Coronary artery (tissue), 2 donors: ENCODE data around the gene CAMK1.
A peak's percentile ranks its signal among the peaks of the same experiment; 100 is the strongest.

Experiments used
- DNase-seq: peaks from one replicate; pipeline ENCODE4 v3.0.0-alpha.2; 2017; ENCODE audit warnings: low spot score
- H3K27ac ChIP-seq, 2 donors: fragments of 200-600 bp; sonication (generic); one replicate each; pipeline ENCODE4 v1.5.1; 2016 to 2019
- H3K4me3 ChIP-seq: fragments of 200-600 bp; sonication (generic); 2 replicates; pipeline ENCODE4 v1.5.1; 2016; ENCODE audit warnings: mild to moderate bottlenecking, moderate library complexity
- CTCF ChIP-seq: fragments of 200-600 bp; sonication (generic); IDR thresholded peaks from one replicate; pipeline ENCODE4 v1.5.1; 2019; ENCODE audit warnings: antibody characterized with exemption

CAMK1 gene

DNA sequence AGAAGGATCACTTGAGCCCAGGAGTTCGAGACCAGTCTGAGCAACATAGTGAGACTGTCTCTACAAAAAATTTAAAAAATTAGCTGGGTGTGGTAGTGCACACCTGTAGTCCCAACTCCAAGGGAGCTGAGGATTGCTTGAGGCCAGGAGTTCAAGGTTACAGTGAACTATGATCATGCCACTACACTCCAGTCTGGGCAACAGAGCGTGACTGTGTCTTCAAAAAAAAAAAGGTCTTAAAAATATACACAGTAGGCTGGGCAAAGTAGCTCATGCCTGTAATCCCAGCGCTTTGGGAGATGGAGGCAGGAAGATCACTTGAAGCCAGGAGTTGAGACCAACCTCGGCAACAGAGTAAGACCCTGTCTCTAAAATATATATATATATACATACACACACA, 11.2 kb upstream of the CAMK1 start:
- Histone ChIP-seq H3K4me3 (no peak overlapping the region), H3K27ac (no peak overlapping the region)
- TF ChIP-seq CTCF: no peak
- no peak for DNase-seq

- no peak overlapping the region for H3K4me3 ChIP-seq
- peak overlapping the region in 1 of 2 donors; percentile 40 for H3K27ac ChIP-seq
Observed at GRCh38 chr3:9780458-9780812, 10.7 kb upstream of the CAMK1 start.

GRCh38 chr3:9779721-9780457, 10.1 kb upstream of the CAMK1 start:
- Histone ChIP-seq H3K27ac (peak overlapping the region in 1 of 2 donors; percentile 40), H3K4me3 (no peak overlapping the region)
- TF ChIP-seq CTCF: no peak
- DNase-seq: no peak

More at GRCh38 chr3:9780458-9780812, 10.7 kb upstream of the CAMK1 start:
- no peak for DNase-seq
- no peak for TF ChIP-seq CTCF

- Histone ChIP-seq H3K27ac (peak overlapping the region in 1 of 2 donors; percentile 47), H3K4me3 (no peak overlapping the region)
- no peak for TF ChIP-seq CTCF
Observed at GRCh38 chr3:9779075-9779593, 9.4 kb upstream of the CAMK1 start.

GRCh38 chr3:9778143-9779074, 8.7 kb upstream of the CAMK1 start:
- no peak overlapping the region for H3K4me3 ChIP-seq
- H3K27ac ChIP-seq: peak overlapping the region in 1 of 2 donors; percentile 47
- no peak for TF ChIP-seq CTCF
- no peak for DNase-seq

More at GRCh38 chr3:9779075-9779593, 9.4 kb upstream of the CAMK1 start:
- DNase-seq: no peak

GRCh38 chr3:9777694-9778021, 7.9 kb upstream of the CAMK1 start:
- H3K4me3 ChIP-seq: no peak overlapping the region
- TF ChIP-seq CTCF: no peak
- peak overlapping the region in 1 of 2 donors; percentile 31 for H3K27ac ChIP-seq
- no peak for DNase-seq
